HCT116 (cell line): ENCODE measurements around the gene CFAP221. TPM values are rescaled to one million over a fixed set of nuclear protein-coding genes. Genes with fewer than 3 reads are reported as not detected.

ENCODE experiments used
- ATAC-seq: fragments of 200-7000 bp; cut with Tn5 transposase; 2 replicates; pipeline ENCODE4 v1.9.1; 2020; ENCODE audit warnings: mild to moderate bottlenecking, moderate library complexity
- BruUV-seq: library from RNA; stranded (reverse); fragments of 400-500 nt; replicated peaks from 2 replicates; lab custom pipeline; 2021; lab: Mats Ljungman, UMichigan
- CTCF ChIA-PET: fragments of 300-600 bp; sonication (Branson Sonifier 250); formaldehyde crosslinking; loops from one replicate; lab custom pipeline; 2021; ENCODE audit warnings: antibody characterized with exemption; lab: Charles Lee
- POLR2A ChIA-PET: fragments of 300-600, 350-600 bp; sonication (Branson Sonifier 250); formaldehyde crosslinking; loops from one replicate; lab custom pipeline; 2021; ENCODE audit warnings: antibody characterized with exemption; lab: Charles Lee
- RAD21 ChIA-PET, 2 experiments: fragments of 300-600 bp; sonication (Branson Sonifier 250); formaldehyde crosslinking; loops; one replicate each; lab custom pipeline; 2023; ENCODE audit warnings: low total read pairs in 2 of 2; ENCODE audit not compliant: uncharacterized antibody in 2 of 2, unreplicated experiment in 2 of 2, low non-redundant PET in 1 of 2; lab: Charles Lee
- DNase-seq: peaks from one replicate; pipeline ENCODE4 v3.0.0-alpha.2; 2010; ENCODE audit warnings: low read depth, low spot score
- H2AFZ ChIP-seq: fragments of 200-600 bp; shearing (Covaris generic), sonication (generic); 2 replicates; pipeline ENCODE4 v1.6.1; 2017; ENCODE audit warnings: low read depth, mixed run types, mixed read lengths, antibody characterized with exemption, low read length; ENCODE audit not compliant: poor library complexity, severe bottlenecking
- H3K27ac ChIP-seq: 2 replicates; pipeline ENCODE4 v1.5.1; 2012; ENCODE audit warnings: low read depth, low read length
- H3K27me3 ChIP-seq: fragments of 200-600 bp; sonication (generic); 2 replicates; pipeline ENCODE4 v1.6.1; 2016; ENCODE audit warnings: mixed run types, low read length, mixed read lengths; ENCODE audit not compliant: insufficient read depth
- H3K36me3 ChIP-seq, 2 experiments: fragments of 200-500 bp in 1 of 2; fragments of 200-600 bp in 1 of 2; sonication (Bioruptor generic) in 1 of 2; sonication (generic) in 1 of 2; 2 replicates each; pipeline versions ENCODE4 v1.5.1 to v1.6.1; 2014 to 2016; ENCODE audit warnings: low read length in 2 of 2, inconsistent platforms in 1 of 2, mixed read lengths in 1 of 2, mixed run types in 1 of 2; ENCODE audit not compliant: insufficient read depth in 2 of 2, control insufficient read depth in 1 of 2
- H3K4me1 ChIP-seq, 2 experiments: fragments of 200-600 bp in 1 of 2; sonication (generic) in 1 of 2; 2 replicates each; pipeline versions ENCODE4 v1.5.1 to v1.6.1; 2012 to 2017; ENCODE audit warnings: low read length in 2 of 2, inconsistent platforms in 1 of 2, mild to moderate bottlenecking in 1 of 2, mixed read lengths in 1 of 2, mixed run types in 1 of 2, moderate library complexity in 1 of 2; ENCODE audit not compliant: insufficient read depth in 2 of 2, control insufficient read depth in 1 of 2
- H3K4me2 ChIP-seq: fragments of 200-600 bp; sonication (generic); 2 replicates; pipeline ENCODE4 v1.6.1; 2017; ENCODE audit warnings: mixed run types, low read length, mixed read lengths
- H3K4me3 ChIP-seq, 2 experiments: fragments of 200-600 bp in 1 of 2; sonication (generic) in 1 of 2; replicated peaks in 1 of 2; 2 replicates each; pipeline ENCODE4 v1.5.1; 2011 to 2016; ENCODE audit warnings: low read length in 2 of 2, control low read depth in 1 of 2, low read depth in 1 of 2, mild to moderate bottlenecking in 1 of 2, mixed read lengths in 1 of 2, mixed run types in 1 of 2
- H3K79me2 ChIP-seq: fragments of 200-600 bp; sonication (generic); 2 replicates; pipeline ENCODE4 v1.6.1; 2017; ENCODE audit warnings: mild to moderate bottlenecking, mixed run types, low read length, moderate library complexity, mixed read lengths; ENCODE audit not compliant: insufficient read depth
- H3K9ac ChIP-seq: fragments of 200-600 bp; sonication (generic); 2 replicates; pipeline ENCODE4 v1.6.1; 2016; ENCODE audit warnings: low read length, mixed read lengths
- H3K9me2 ChIP-seq: fragments of 200-600 bp; sonication (generic), shearing (Covaris generic); 2 replicates; pipeline ENCODE4 v1.6.1; 2017; ENCODE audit warnings: mixed run types, mild to moderate bottlenecking, moderate library complexity; ENCODE audit not compliant: insufficient read depth
- H3K9me3 ChIP-seq, 2 experiments: fragments of 200-500 bp in 1 of 2; fragments of 200-600 bp in 1 of 2; sonication (Bioruptor generic) in 1 of 2; sonication (generic) in 1 of 2; 2 replicates each; pipeline ENCODE4 v1.6.1; 2014 to 2017; ENCODE audit warnings: low read length in 2 of 2, mixed read lengths in 2 of 2, inconsistent platforms in 1 of 2, low read depth in 1 of 2, mild to moderate bottlenecking in 1 of 2, mixed run types in 1 of 2, moderate library complexity in 1 of 2; ENCODE audit not compliant: control insufficient read depth in 1 of 2, insufficient read depth in 1 of 2
- H4K20me1 ChIP-seq: fragments of 200-600 bp; sonication (generic), shearing (Covaris generic); 2 replicates; pipeline ENCODE4 v1.6.1; 2017; ENCODE audit warnings: mixed run types, mild to moderate bottlenecking, moderate library complexity; ENCODE audit not compliant: insufficient read depth
- CBX3 ChIP-seq: IDR thresholded peaks from 2 replicates; pipeline ENCODE4 v1.6.1; 2012; ENCODE audit warnings: low read depth
- CEBPB ChIP-seq: IDR thresholded peaks from 2 replicates; pipeline ENCODE4 v1.6.1; 2012; ENCODE audit warnings: low read depth
- ELF1 ChIP-seq: IDR thresholded peaks from 2 replicates; pipeline ENCODE4 v1.6.1; 2012; ENCODE audit warnings: low read depth, borderline replicate concordance
- EZH2phosphoT487 ChIP-seq: fragments of 200-600 bp; IDR thresholded peaks from 2 replicates; pipeline ENCODE4 v1.6.1; 2018; ENCODE audit warnings: antibody characterized with exemption, borderline replicate concordance
- FOSL1 ChIP-seq: IDR thresholded peaks from 2 replicates; pipeline ENCODE4 v1.6.1; 2012; ENCODE audit warnings: low read depth
- JUND ChIP-seq: IDR thresholded peaks from 2 replicates; pipeline ENCODE4 v1.6.1; 2012
- POLR2A ChIP-seq: IDR thresholded peaks from 2 replicates; pipeline ENCODE4 v1.7.0; 2011; ENCODE audit warnings: borderline replicate concordance; ENCODE audit not compliant: insufficient read depth, insufficient read length; ENCODE audit errors: extremely low read depth
- POLR2AphosphoS5 ChIP-seq: IDR thresholded peaks from 2 replicates; pipeline ENCODE4 v1.6.1; 2011; ENCODE audit warnings: mild to moderate bottlenecking, low read depth, low read length, moderate library complexity
- RAD21 ChIP-seq: IDR thresholded peaks from 2 replicates; pipeline ENCODE4 v1.6.1; 2012; ENCODE audit warnings: low read depth, mild to moderate bottlenecking
- YY1 ChIP-seq: IDR thresholded peaks from 2 replicates; pipeline ENCODE4 v1.6.1; 2011; ENCODE audit warnings: low read length, low read depth, moderate library complexity, mild to moderate bottlenecking; ENCODE audit not compliant: insufficient replicate concordance; ENCODE audit errors: extremely low read depth
- intact Hi-C: fragments of 100-400 bp; cut with micrococcal nuclease; formaldehyde crosslinking; loops from 2 replicates; pipeline ENCODE4 v1.10.0; 2022
- total RNA-seq: library from RNA; stranded (reverse); gene quantifications from one replicate; pipeline ENCODE4 v1.2.1, GENCODE V29; 2021; ENCODE audit not compliant: unreplicated experiment
- TF ChIP-seq, protein P1 (sequence below), 3 experiments: fragments of 200-600 bp in 1 of 3; sonication (generic) in 1 of 3; IDR thresholded peaks in 2 of 3; conservative IDR thresholded peaks in 1 of 3; 2 replicates each; pipeline ENCODE4 v1.5.1; 2012 to 2017; ENCODE audit warnings: low read depth in 2 of 3, low read length in 2 of 3, antibody characterized with exemption in 1 of 3, borderline replicate concordance in 1 of 3, control low read depth in 1 of 3, mild to moderate bottlenecking in 1 of 3, mixed read lengths in 1 of 3, mixed run types in 1 of 3, moderate library complexity in 1 of 3; ENCODE audit not compliant: insufficient read depth in 1 of 3

CFAP221 gene
- total RNA-seq, 1 experiment from 2014 or later: 0.96 TPM

DNA sequence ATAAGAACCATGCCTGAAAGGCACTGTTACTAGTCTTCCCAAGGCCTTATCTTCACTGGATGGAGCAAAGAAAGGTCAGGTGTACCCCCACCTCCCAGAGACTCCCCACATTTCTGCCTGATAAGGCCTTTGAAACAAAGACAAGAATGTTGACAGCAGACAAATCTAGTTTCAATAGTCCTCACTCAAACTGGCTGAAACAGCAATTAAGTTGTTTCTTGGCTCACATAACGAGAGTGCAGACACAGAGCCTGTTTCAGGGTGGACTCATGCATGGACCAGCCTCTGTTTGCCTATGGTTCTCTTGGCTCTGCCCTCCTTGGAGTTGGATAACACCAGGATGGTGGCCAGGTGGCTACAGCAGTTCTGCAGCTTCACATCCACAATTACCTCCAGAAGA lies 7.5 kb upstream of the CFAP221 start:
- no peaks in the 10 kb centered on the region for H3K79me2 ChIP-seq
- intact Hi-C loops: no loop called here
- H3K36me3 ChIP-seq: no peaks in the 10 kb centered on the region
- no peak overlapping the region for H3K9ac ChIP-seq
- H3K4me3 ChIP-seq: no peak overlapping the region
- ChIA-PET POLR2A (no interaction called here), CTCF (no interaction called here), RAD21 (no interaction called here)
- ATAC-seq (no peak), DNase-seq (no peak)
- H3K27ac ChIP-seq: no peak overlapping the region
- H3K27me3 ChIP-seq: no peaks in the 10 kb centered on the region
- no peak overlapping the region for H2AFZ ChIP-seq
- no peaks in the 10 kb centered on the region for H3K4me1 ChIP-seq
- TF ChIP-seq, protein P1, sequence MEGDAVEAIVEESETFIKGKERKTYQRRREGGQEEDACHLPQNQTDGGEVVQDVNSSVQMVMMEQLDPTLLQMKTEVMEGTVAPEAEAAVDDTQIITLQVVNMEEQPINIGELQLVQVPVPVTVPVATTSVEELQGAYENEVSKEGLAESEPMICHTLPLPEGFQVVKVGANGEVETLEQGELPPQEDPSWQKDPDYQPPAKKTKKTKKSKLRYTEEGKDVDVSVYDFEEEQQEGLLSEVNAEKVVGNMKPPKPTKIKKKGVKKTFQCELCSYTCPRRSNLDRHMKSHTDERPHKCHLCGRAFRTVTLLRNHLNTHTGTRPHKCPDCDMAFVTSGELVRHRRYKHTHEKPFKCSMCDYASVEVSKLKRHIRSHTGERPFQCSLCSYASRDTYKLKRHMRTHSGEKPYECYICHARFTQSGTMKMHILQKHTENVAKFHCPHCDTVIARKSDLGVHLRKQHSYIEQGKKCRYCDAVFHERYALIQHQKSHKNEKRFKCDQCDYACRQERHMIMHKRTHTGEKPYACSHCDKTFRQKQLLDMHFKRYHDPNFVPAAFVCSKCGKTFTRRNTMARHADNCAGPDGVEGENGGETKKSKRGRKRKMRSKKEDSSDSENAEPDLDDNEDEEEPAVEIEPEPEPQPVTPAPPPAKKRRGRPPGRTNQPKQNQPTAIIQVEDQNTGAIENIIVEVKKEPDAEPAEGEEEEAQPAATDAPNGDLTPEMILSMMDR (IDR thresholded peaks at IDR 0.05 in 2 of 3, conservative IDR thresholded peaks at IDR 0.05 in 1 of 3; ENCODE audit: borderline replicate concordance in 1 of 3, insufficient read depth in 1 of 3, low read depth in 2 of 3, low read length in 2 of 3): no peak
- no peak for TF ChIP-seq POLR2A
- no peak for TF ChIP-seq FOSL1
- no peak for TF ChIP-seq POLR2AphosphoS5
- TF ChIP-seq ELF1: no peak
- TF ChIP-seq CEBPB: no peak
- no peak for TF ChIP-seq CBX3
- TF ChIP-seq JUND: no peak
- TF ChIP-seq YY1: no peak
- TF ChIP-seq EZH2phosphoT487: no peak
- TF ChIP-seq RAD21: no peak
- no peaks in the 10 kb centered on the region for H4K20me1 ChIP-seq
- no TSS peak for BruUV-seq
- H3K4me2 ChIP-seq: no peak overlapping the region
- H3K9me3 ChIP-seq: peaks cover 4 to 13% of the 10 kb centered on the region in 2 experiments; a peak in 2 of 4 replicates
- H3K9me2 ChIP-seq: no peaks in the 10 kb centered on the region
